CD4-positive, alpha-beta T cell treated with Interleukin-15 for 1 hour (primary cell): ENCODE results near the gene DIO2.

Experiments
- DNase-seq: peaks from one replicate; pipeline ENCODE4 v3.0.0-alpha.2; 2020

DIO2 gene

GRCh38 chr14:80167793-80168448 is 43.4 kb downstream of the DIO2 start:
- DNase-seq: no peak

- no peak for DNase-seq
Observed at GRCh38 chr14:80164991-80165721, 46.1 kb downstream of the DIO2 start.

GRCh38 chr14:80152763-80153162 is 58.5 kb downstream of the DIO2 start:
- no peak for DNase-seq

GRCh38 chr14:80152166-80152565 is 59.1 kb downstream of the DIO2 start:
- no peak for DNase-seq

GRCh38 chr14:80150301-80150700 is 61.0 kb downstream of the DIO2 start:
- no peak for DNase-seq
